ENCODE measurements around the gene APBA2.
"Not testable (repeated sequence)": the region's sequence is repeated elsewhere in the genome, so short reads cannot be mapped to it uniquely, and the experiment has no call there.

APBA2 gene

GRCh38 chr15:29037997-29038705 lies 152.4 kb downstream of the APBA2 start:
- H3K9me3 ChIP-seq (ENCODE audit: control insufficient read depth, low read length), result no peaks in the 10 kb centered on the region
- H3K36me3 ChIP-seq (ENCODE audit: control insufficient read depth, insufficient read depth, low read length), result no peaks in the 10 kb centered on the region
- H3K4me1 ChIP-seq (ENCODE audit: control insufficient read depth, insufficient read depth, low read length, poor library complexity, severe bottlenecking), result peaks cover 2% of the 10 kb centered on the region
- H3K27ac ChIP-seq (ENCODE audit: insufficient read depth, low read length, poor library complexity, severe bottlenecking), result no peak overlapping the region
- H3K27me3 ChIP-seq (replicated peaks; ENCODE audit: control insufficient read depth, insufficient read depth, low read length, poor library complexity, severe bottlenecking), result no peaks in the 10 kb centered on the region
- no peak overlapping the region for H3K4me3 ChIP-seq (ENCODE audit: insufficient read depth, low read depth, low read length, poor library complexity, severe bottlenecking)
- DNase-seq, result no peak

- no peak overlapping the region for H3K27ac ChIP-seq (ENCODE audit: insufficient read depth, low read length, poor library complexity, severe bottlenecking)
- H3K27me3 ChIP-seq (replicated peaks; ENCODE audit: control insufficient read depth, insufficient read depth, low read length, poor library complexity, severe bottlenecking), result no peaks in the 10 kb centered on the region
- H3K4me1 ChIP-seq (ENCODE audit: control insufficient read depth, insufficient read depth, low read length, poor library complexity, severe bottlenecking), result peaks cover 2% of the 10 kb centered on the region
- H3K36me3 ChIP-seq (ENCODE audit: control insufficient read depth, insufficient read depth, low read length), result no peaks in the 10 kb centered on the region
- DNase-seq, result no peak
- H3K9me3 ChIP-seq (ENCODE audit: control insufficient read depth, low read length), result no peaks in the 10 kb centered on the region
- H3K4me3 ChIP-seq (ENCODE audit: insufficient read depth, low read depth, low read length, poor library complexity, severe bottlenecking), result no peak overlapping the region
Measured at GRCh38 chr15:29039466-29040369, 153.9 kb downstream of the APBA2 start.

- no peak overlapping the region for H3K27ac ChIP-seq (ENCODE audit: insufficient read depth, low read length, poor library complexity, severe bottlenecking)
- no peak for DNase-seq
- H3K4me1 ChIP-seq (ENCODE audit: control insufficient read depth, insufficient read depth, low read length, poor library complexity, severe bottlenecking), result peaks cover 2% of the 10 kb centered on the region
- no peaks in the 10 kb centered on the region for H3K27me3 ChIP-seq (replicated peaks; ENCODE audit: control insufficient read depth, insufficient read depth, low read length, poor library complexity, severe bottlenecking)
- no peak overlapping the region for H3K4me3 ChIP-seq (ENCODE audit: insufficient read depth, low read depth, low read length, poor library complexity, severe bottlenecking)
- no peaks in the 10 kb centered on the region for H3K9me3 ChIP-seq (ENCODE audit: control insufficient read depth, low read length)
- no peaks in the 10 kb centered on the region for H3K36me3 ChIP-seq (ENCODE audit: control insufficient read depth, insufficient read depth, low read length)
Measured at GRCh38 chr15:29040370-29040751, 154.6 kb downstream of the APBA2 start.

- Histone ChIP-seq H3K4me1 (ENCODE audit: control insufficient read depth, insufficient read depth, low read length, poor library complexity, severe bottlenecking) (no peaks in the 10 kb centered on the region), H3K4me3 (ENCODE audit: insufficient read depth, low read depth, low read length, poor library complexity, severe bottlenecking) (no peak overlapping the region), H3K27ac (ENCODE audit: insufficient read depth, low read length, poor library complexity, severe bottlenecking) (no peak overlapping the region), H3K9me3 (ENCODE audit: control insufficient read depth, low read length) (no peaks in the 10 kb centered on the region), H3K27me3 (replicated peaks; ENCODE audit: control insufficient read depth, insufficient read depth, low read length, poor library complexity, severe bottlenecking) (no peaks in the 10 kb centered on the region), H3K36me3 (ENCODE audit: control insufficient read depth, insufficient read depth, low read length) (no peaks in the 10 kb centered on the region)
- DNase-seq, result no peak
Measured at GRCh38 chr15:29043736-29044502, 158.1 kb downstream of the APBA2 start.

GRCh38 chr15:29044503-29044901 lies 158.7 kb downstream of the APBA2 start:
- no peak overlapping the region for H3K27ac ChIP-seq (ENCODE audit: insufficient read depth, low read length, poor library complexity, severe bottlenecking)
- H3K9me3 ChIP-seq (ENCODE audit: control insufficient read depth, low read length), result no peaks in the 10 kb centered on the region
- no peaks in the 10 kb centered on the region for H3K27me3 ChIP-seq (replicated peaks; ENCODE audit: control insufficient read depth, insufficient read depth, low read length, poor library complexity, severe bottlenecking)
- H3K36me3 ChIP-seq (ENCODE audit: control insufficient read depth, insufficient read depth, low read length), result no peaks in the 10 kb centered on the region
- DNase-seq, result no peak
- no peak overlapping the region for H3K4me3 ChIP-seq (ENCODE audit: insufficient read depth, low read depth, low read length, poor library complexity, severe bottlenecking)
- no peaks in the 10 kb centered on the region for H3K4me1 ChIP-seq (ENCODE audit: control insufficient read depth, insufficient read depth, low read length, poor library complexity, severe bottlenecking)

GRCh38 chr15:29045161-29045560 lies 159.4 kb downstream of the APBA2 start:
- H3K4me1 ChIP-seq (ENCODE audit: control insufficient read depth, insufficient read depth, low read length, poor library complexity, severe bottlenecking); H3K4me3 ChIP-seq (ENCODE audit: insufficient read depth, low read depth, low read length, poor library complexity, severe bottlenecking); H3K27ac ChIP-seq (ENCODE audit: insufficient read depth, low read length, poor library complexity, severe bottlenecking): not testable (repeated sequence)

GRCh38 chr15:29045717-29046116 lies 159.9 kb downstream of the APBA2 start:
- Histone ChIP-seq H3K36me3 (ENCODE audit: control insufficient read depth, insufficient read depth, low read length) (no peaks in the 10 kb centered on the region), H3K4me1 (ENCODE audit: control insufficient read depth, insufficient read depth, low read length, poor library complexity, severe bottlenecking) (no peaks in the 10 kb centered on the region), H3K4me3 (ENCODE audit: insufficient read depth, low read depth, low read length, poor library complexity, severe bottlenecking) (no peak overlapping the region), H3K27me3 (replicated peaks; ENCODE audit: control insufficient read depth, insufficient read depth, low read length, poor library complexity, severe bottlenecking) (no peaks in the 10 kb centered on the region), H3K27ac (ENCODE audit: insufficient read depth, low read length, poor library complexity, severe bottlenecking) (no peak overlapping the region), H3K9me3 (ENCODE audit: control insufficient read depth, low read length) (no peaks in the 10 kb centered on the region)
- DNase-seq, result no peak

More at GRCh38 chr15:29045161-29045560, 159.4 kb downstream of the APBA2 start:
- DNase-seq; H3K9me3 ChIP-seq (ENCODE audit: control insufficient read depth, low read length); H3K36me3 ChIP-seq (ENCODE audit: control insufficient read depth, insufficient read depth, low read length); H3K27me3 ChIP-seq (replicated peaks; ENCODE audit: control insufficient read depth, insufficient read depth, low read length, poor library complexity, severe bottlenecking): not testable (repeated sequence)

- H3K9me3 ChIP-seq (ENCODE audit: control insufficient read depth, low read length), result no peaks in the 10 kb centered on the region
- H3K27ac ChIP-seq (ENCODE audit: insufficient read depth, low read length, poor library complexity, severe bottlenecking), result no peak overlapping the region
- H3K27me3 ChIP-seq (replicated peaks; ENCODE audit: control insufficient read depth, insufficient read depth, low read length, poor library complexity, severe bottlenecking), result no peaks in the 10 kb centered on the region
- H3K4me1 ChIP-seq (ENCODE audit: control insufficient read depth, insufficient read depth, low read length, poor library complexity, severe bottlenecking), result no peaks in the 10 kb centered on the region
- H3K4me3 ChIP-seq (ENCODE audit: insufficient read depth, low read depth, low read length, poor library complexity, severe bottlenecking), result no peak overlapping the region
- no peak for DNase-seq
- no peaks in the 10 kb centered on the region for H3K36me3 ChIP-seq (ENCODE audit: control insufficient read depth, insufficient read depth, low read length)
Measured at GRCh38 chr15:29046281-29046810, 160.6 kb downstream of the APBA2 start.

GRCh38 chr15:29046977-29047376 lies 161.2 kb downstream of the APBA2 start:
- no peaks in the 10 kb centered on the region for H3K36me3 ChIP-seq (ENCODE audit: control insufficient read depth, insufficient read depth, low read length)
- no peak for DNase-seq

More at GRCh38 chr15:29046977-29047376, 161.2 kb downstream of the APBA2 start:
- H3K9me3 ChIP-seq (ENCODE audit: control insufficient read depth, low read length), result no peaks in the 10 kb centered on the region
- H3K4me1 ChIP-seq (ENCODE audit: control insufficient read depth, insufficient read depth, low read length, poor library complexity, severe bottlenecking), result no peaks in the 10 kb centered on the region
- no peak overlapping the region for H3K4me3 ChIP-seq (ENCODE audit: insufficient read depth, low read depth, low read length, poor library complexity, severe bottlenecking)
- no peaks in the 10 kb centered on the region for H3K27me3 ChIP-seq (replicated peaks; ENCODE audit: control insufficient read depth, insufficient read depth, low read length, poor library complexity, severe bottlenecking)
- no peak overlapping the region for H3K27ac ChIP-seq (ENCODE audit: insufficient read depth, low read length, poor library complexity, severe bottlenecking)

Data from effector memory CD4-positive, alpha-beta T cell (primary cell).